GM10266 (cell line): ENCODE results near the gene CCDC149.

Experiments used
- DNase-seq: peaks from one replicate; pipeline ENCODE4 v3.0.0; 2012; ENCODE audit errors: extremely low spot score
- CTCF ChIP-seq: IDR thresholded peaks from 2 replicates; pipeline ENCODE4 v1.5.1; 2012; ENCODE audit warnings: mild to moderate bottlenecking, low read depth; ENCODE audit not compliant: control insufficient read depth, insufficient read depth; ENCODE audit errors: missing control alignments

The CCDC149 gene

GRCh38 chr4:24890561-24891126 is 22.2 kb downstream of the CCDC149 start:
- no peak for DNase-seq
- no peak for TF ChIP-seq CTCF

GRCh38 chr4:24889991-24890390 is 22.9 kb downstream of the CCDC149 start:
- no peak for DNase-seq
- TF ChIP-seq CTCF = no peak

GRCh38 chr4:24888475-24889344 is 24.1 kb downstream of the CCDC149 start:
- no peak for DNase-seq
- TF ChIP-seq CTCF = no peak

GRCh38 chr4:24887881-24888430 is 24.9 kb downstream of the CCDC149 start:
- no peak for DNase-seq
- no peak for TF ChIP-seq CTCF

- DNase-seq = no peak
- no peak for TF ChIP-seq CTCF
These were observed 26.2 kb downstream of the CCDC149 start for GRCh38 chr4:24886596-24886995.

GRCh38 chr4:24885342-24885741 is 27.5 kb downstream of the CCDC149 start:
- no peak for TF ChIP-seq CTCF
- no peak for DNase-seq

- DNase-seq = no peak
- TF ChIP-seq CTCF = no peak
These were observed 27.9 kb downstream of the CCDC149 start for GRCh38 chr4:24884902-24885301.
